D341Med (cell line): ENCODE results near the gene PITX2.

Experiments used
- DNase-seq: peaks from one replicate; pipeline ENCODE4 v3.0.0; 2012; ENCODE audit warnings: low spot score

Gene PITX2

GRCh38 chr4:110623718-110624397 is 981 bp upstream of the PITX2 start:
- DNase-seq, result no peak

GRCh38 chr4:110621839-110622751 is 782 bp downstream of the PITX2 start:
- DNase-seq, result peak; percentile 60

- DNase-seq, result no peak
These were observed 1.5 kb downstream of the PITX2 start for GRCh38 chr4:110621328-110621812.

GRCh38 chr4:110620691-110621327 is 2.1 kb downstream of the PITX2 start:
- DNase-seq, result no peak

- no peak for DNase-seq
These were observed 2.6 kb downstream of the PITX2 start for GRCh38 chr4:110620322-110620690.

GRCh38 chr4:110619463-110620247 is 3.2 kb downstream of the PITX2 start:
- DNase-seq, result no peak

- no peak for DNase-seq
These were observed 4.1 kb downstream of the PITX2 start for GRCh38 chr4:110618581-110619462.

GRCh38 chr4:110617646-110618580 is 5.0 kb downstream of the PITX2 start:
- no peak for DNase-seq

GRCh38 chr4:110617075-110617640 is 5.7 kb downstream of the PITX2 start:
- no peak for DNase-seq

- DNase-seq, result no peak
These were observed 6.4 kb downstream of the PITX2 start for GRCh38 chr4:110616238-110617074.

GRCh38 chr4:110615353-110616237 is 7.3 kb downstream of the PITX2 start:
- no peak for DNase-seq

GRCh38 chr4:110614976-110615352 is 7.9 kb downstream of the PITX2 start:
- no peak for DNase-seq

- DNase-seq, result no peak
These were observed 8.5 kb downstream of the PITX2 start for GRCh38 chr4:110614173-110614963.

GRCh38 chr4:110613745-110614144 is 9.1 kb downstream of the PITX2 start:
- no peak for DNase-seq

GRCh38 chr4:110612631-110613269 is 10.1 kb downstream of the PITX2 start:
- DNase-seq, result no peak

GRCh38 chr4:110611968-110612447 is 10.9 kb downstream of the PITX2 start:
- no peak for DNase-seq
